ENCODE measurements around the gene CEP131.

Gene CEP131

DNA sequence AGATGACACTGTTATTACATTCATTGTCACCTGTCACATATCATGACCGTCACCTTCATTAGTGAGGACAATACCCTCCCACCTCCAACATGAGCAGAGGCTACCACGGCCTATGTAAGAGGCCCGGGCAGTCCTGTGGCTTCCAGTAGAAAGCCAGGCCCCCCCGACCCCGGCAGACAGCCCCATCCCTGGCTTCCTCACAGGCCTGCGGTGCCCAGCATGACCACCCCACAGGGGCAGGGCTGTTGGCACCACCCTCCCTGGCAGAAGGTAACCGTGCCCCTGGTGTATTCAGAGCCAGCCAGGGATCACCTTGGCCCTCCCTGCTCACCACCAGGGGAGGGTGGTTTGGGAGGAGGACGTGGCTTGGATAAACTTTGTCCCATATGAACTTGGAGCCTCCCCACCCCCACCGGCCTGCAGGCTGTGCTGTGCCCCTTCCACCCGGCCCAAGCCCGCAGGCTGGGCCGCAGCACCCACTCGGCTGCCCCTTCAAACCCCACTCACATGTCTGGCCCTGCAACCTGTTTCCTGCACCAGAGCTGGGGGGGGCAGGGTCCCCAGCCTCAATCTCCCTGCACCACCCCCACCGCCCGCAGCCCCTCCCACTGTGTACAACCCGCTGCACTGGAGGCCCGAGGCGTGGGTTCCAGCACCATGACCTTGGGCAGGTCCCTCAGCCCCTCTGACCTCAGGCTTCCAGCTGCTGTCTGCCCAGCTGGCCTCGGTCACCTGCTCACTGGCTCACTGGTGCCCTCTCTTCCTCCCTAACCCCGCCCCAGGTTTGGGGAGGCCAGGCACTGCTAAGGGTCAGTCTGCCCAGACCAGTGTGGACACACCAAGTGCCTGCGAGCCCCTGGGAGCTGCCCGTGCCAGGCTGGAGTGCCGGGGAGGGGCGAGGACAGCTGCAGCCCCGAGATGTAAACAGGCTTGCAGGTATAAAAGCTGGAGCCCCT lies 44.4 kb downstream of the CEP131 start:
- Histone ChIP-seq H3K27ac (replicated peaks) (no peak overlapping the region), H3K27me3 (ENCODE audit: insufficient read depth, poor library complexity, severe bottlenecking) (no peaks in the 10 kb centered on the region), H3K4me3 (replicated peaks; ENCODE audit: insufficient read depth, low read length) (no peak overlapping the region)
- DNase-seq (ENCODE audit: low read depth in 1 of 2, low spot score in 1 of 2) = no peak
- no peak for TF ChIP-seq GABPA (IDR thresholded peaks at IDR 0.05; ENCODE audit: low read depth)
- TF ChIP-seq REST (IDR thresholded peaks at IDR 0.05; ENCODE audit: insufficient replicate concordance, low read depth) = no peak
- no peak for TF ChIP-seq POLR2AphosphoS5 (IDR thresholded peaks at IDR 0.05; ENCODE audit: low read depth)
- TF ChIP-seq, protein P1, sequence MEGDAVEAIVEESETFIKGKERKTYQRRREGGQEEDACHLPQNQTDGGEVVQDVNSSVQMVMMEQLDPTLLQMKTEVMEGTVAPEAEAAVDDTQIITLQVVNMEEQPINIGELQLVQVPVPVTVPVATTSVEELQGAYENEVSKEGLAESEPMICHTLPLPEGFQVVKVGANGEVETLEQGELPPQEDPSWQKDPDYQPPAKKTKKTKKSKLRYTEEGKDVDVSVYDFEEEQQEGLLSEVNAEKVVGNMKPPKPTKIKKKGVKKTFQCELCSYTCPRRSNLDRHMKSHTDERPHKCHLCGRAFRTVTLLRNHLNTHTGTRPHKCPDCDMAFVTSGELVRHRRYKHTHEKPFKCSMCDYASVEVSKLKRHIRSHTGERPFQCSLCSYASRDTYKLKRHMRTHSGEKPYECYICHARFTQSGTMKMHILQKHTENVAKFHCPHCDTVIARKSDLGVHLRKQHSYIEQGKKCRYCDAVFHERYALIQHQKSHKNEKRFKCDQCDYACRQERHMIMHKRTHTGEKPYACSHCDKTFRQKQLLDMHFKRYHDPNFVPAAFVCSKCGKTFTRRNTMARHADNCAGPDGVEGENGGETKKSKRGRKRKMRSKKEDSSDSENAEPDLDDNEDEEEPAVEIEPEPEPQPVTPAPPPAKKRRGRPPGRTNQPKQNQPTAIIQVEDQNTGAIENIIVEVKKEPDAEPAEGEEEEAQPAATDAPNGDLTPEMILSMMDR (IDR thresholded peaks at IDR 0.05; ENCODE audit: insufficient read depth, low read length) = no peak
- TF ChIP-seq SPI1 (IDR thresholded peaks at IDR 0.05; ENCODE audit: borderline replicate concordance, low read depth) = no peak

- Histone ChIP-seq H3K27me3 (ENCODE audit: insufficient read depth, poor library complexity, severe bottlenecking) (no peaks in the 10 kb centered on the region), H3K27ac (replicated peaks) (no peak overlapping the region), H3K4me3 (replicated peaks; ENCODE audit: insufficient read depth, low read length) (no peak overlapping the region)
- TF ChIP-seq SPI1 (IDR thresholded peaks at IDR 0.05; ENCODE audit: borderline replicate concordance, low read depth) = no peak
- TF ChIP-seq GABPA (IDR thresholded peaks at IDR 0.05; ENCODE audit: low read depth) = no peak
- TF ChIP-seq, protein P1 (IDR thresholded peaks at IDR 0.05; ENCODE audit: insufficient read depth, low read length) = no peak
- TF ChIP-seq POLR2AphosphoS5 (IDR thresholded peaks at IDR 0.05; ENCODE audit: low read depth) = no peak
- TF ChIP-seq REST (IDR thresholded peaks at IDR 0.05; ENCODE audit: insufficient replicate concordance, low read depth) = no peak
- no peak for DNase-seq (ENCODE audit: low read depth in 1 of 2, low spot score in 1 of 2)
These were observed 46.1 kb downstream of the CEP131 start for GRCh38 chr17:81176666-81177065.

DNA sequence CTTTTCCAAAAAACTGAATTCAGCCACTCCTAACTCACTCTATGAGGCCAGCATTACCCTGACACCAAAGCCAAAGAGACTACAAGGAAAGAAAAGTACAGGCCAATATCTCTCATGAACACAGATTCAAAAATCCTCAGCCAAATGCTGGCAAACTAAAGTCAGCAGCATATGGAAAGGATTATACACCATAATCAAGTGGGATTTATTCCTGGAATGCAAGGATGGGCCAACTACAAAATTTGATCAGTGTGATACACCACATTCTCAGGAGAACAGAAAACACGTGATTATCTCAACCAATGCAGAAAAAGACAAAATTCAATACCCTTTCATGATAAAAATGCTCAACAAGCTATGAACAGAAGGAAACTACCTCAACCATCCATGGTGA lies 49.0 kb downstream of the CEP131 start:
- peaks cover 2% of the 10 kb centered on the region for H3K27me3 ChIP-seq (ENCODE audit: insufficient read depth, poor library complexity, severe bottlenecking)
- no peak overlapping the region for H3K4me3 ChIP-seq (replicated peaks; ENCODE audit: insufficient read depth, low read length)
- no peak overlapping the region for H3K27ac ChIP-seq (replicated peaks)
- TF ChIP-seq, protein P1 (IDR thresholded peaks at IDR 0.05; ENCODE audit: insufficient read depth, low read length) = no peak
- TF ChIP-seq REST (IDR thresholded peaks at IDR 0.05; ENCODE audit: insufficient replicate concordance, low read depth) = no peak
- no peak for TF ChIP-seq SPI1 (IDR thresholded peaks at IDR 0.05; ENCODE audit: borderline replicate concordance, low read depth)
- TF ChIP-seq GABPA (IDR thresholded peaks at IDR 0.05; ENCODE audit: low read depth) = no peak
- TF ChIP-seq POLR2AphosphoS5 (IDR thresholded peaks at IDR 0.05; ENCODE audit: low read depth) = no peak
- no peak for DNase-seq (ENCODE audit: low read depth in 1 of 2, low spot score in 1 of 2)

Data from HL-60 (cell line).